Panc1 (cell line): ENCODE measurements around the gene RPS17. TPM values are rescaled to one million over a fixed set of nuclear protein-coding genes. Genes with fewer than 3 reads are reported as not detected.

Experiments
- ATAC-seq: fragments of 200-7000 bp; cut with Tn5 transposase; 2 replicates; pipeline ENCODE4 v1.9.1; 2020; ENCODE audit warnings: mild to moderate bottlenecking, moderate library complexity
- BruUV-seq: library from RNA; stranded (reverse); fragments of 400-500 nt; replicated peaks from 2 replicates; lab custom pipeline; 2021; lab: Mats Ljungman, UMichigan
- CTCF ChIA-PET: fragments of 300-600 bp; sonication (Branson Sonifier 250); formaldehyde crosslinking; loops from one replicate; lab custom pipeline; 2022; ENCODE audit warnings: antibody characterized with exemption; lab: Charles Lee
- POLR2A ChIA-PET: fragments of 300-600 bp; sonication (Branson Sonifier 250); formaldehyde crosslinking; loops from one replicate; lab custom pipeline; 2022; ENCODE audit warnings: antibody characterized with exemption; lab: Charles Lee
- DNase-seq: peaks from one replicate; pipeline ENCODE4 v3.0.0-alpha.2; 2010; ENCODE audit warnings: low read depth, low spot score
- H3K27ac ChIP-seq: 2 replicates; pipeline ENCODE4 v1.5.1; 2011; ENCODE audit warnings: mild to moderate bottlenecking, low read length, inconsistent platforms
- H3K27me3 ChIP-seq: fragments of 200-500 bp; sonication (Bioruptor generic); 2 replicates; pipeline ENCODE4 v1.6.0; 2014; ENCODE audit warnings: low read length, inconsistent platforms; ENCODE audit not compliant: control insufficient read depth, insufficient read depth
- H3K36me3 ChIP-seq: fragments of 200-500 bp; sonication (Bioruptor generic); 2 replicates; pipeline ENCODE4 v1.5.1; 2014; ENCODE audit warnings: inconsistent platforms, mild to moderate bottlenecking, low read length, moderate library complexity; ENCODE audit not compliant: control insufficient read depth, insufficient read depth
- H3K4me1 ChIP-seq: 2 replicates; pipeline ENCODE4 v1.5.1; 2011; ENCODE audit warnings: inconsistent platforms, mild to moderate bottlenecking, low read length, moderate library complexity; ENCODE audit not compliant: control insufficient read depth, insufficient read depth
- H3K4me3 ChIP-seq, 2 experiments: 2 replicates each; pipeline ENCODE4 v1.5.1; 2011 to 2012; ENCODE audit warnings: low read depth in 2 of 2, low read length in 2 of 2, mild to moderate bottlenecking in 2 of 2, inconsistent platforms in 1 of 2, moderate library complexity in 1 of 2
- H3K9me3 ChIP-seq: fragments of 200-500 bp; sonication (Bioruptor generic); 2 replicates; pipeline ENCODE4 v1.5.1; 2014; ENCODE audit warnings: low read depth, mild to moderate bottlenecking, inconsistent platforms, low read length, moderate library complexity; ENCODE audit not compliant: control insufficient read depth, insufficient read depth
- CTCF ChIP-seq: fragments of 450-650 bp; IDR thresholded peaks from 2 replicates; pipeline ENCODE4 v1.5.1; 2017; ENCODE audit warnings: mild to moderate bottlenecking
- POLR2AphosphoS5 ChIP-seq: IDR thresholded peaks from 2 replicates; pipeline ENCODE4 v1.6.1; 2012; ENCODE audit warnings: mild to moderate bottlenecking, low read depth, low read length, moderate library complexity
- REST ChIP-seq, 2 experiments: IDR thresholded peaks; 2 replicates each; pipeline ENCODE4 v1.6.1; 2011 to 2012; ENCODE audit warnings: low read depth in 2 of 2, control low read depth in 1 of 2, low read length in 1 of 2, mild to moderate bottlenecking in 1 of 2, moderate library complexity in 1 of 2; ENCODE audit not compliant: insufficient read depth in 1 of 2
- SIN3A ChIP-seq: IDR thresholded peaks from 2 replicates; pipeline ENCODE4 v1.6.1; 2012; ENCODE audit warnings: low read depth, mild to moderate bottlenecking, low read length, moderate library complexity, borderline replicate concordance; ENCODE audit not compliant: insufficient read depth
- TCF7L2 ChIP-seq: IDR thresholded peaks from 2 replicates; pipeline ENCODE4 v1.6.1; 2011; ENCODE audit warnings: mild to moderate bottlenecking, low read depth, low read length, inconsistent platforms
- in situ Hi-C: cut with HindIII; loops from 2 replicates; pipeline ENCODE4 v1.10.0; 2016; ENCODE audit warnings: low sequenced_read_pairs, low pct_unique_long_range_greater_than_20kb
- intact Hi-C: fragments of 100-400 bp; cut with micrococcal nuclease; formaldehyde crosslinking; loops from one replicate; pipeline ENCODE4 v1.10.0; 2022; ENCODE audit not compliant: unreplicated experiment
- total RNA-seq: library from RNA; stranded (reverse); gene quantifications from one replicate; pipeline ENCODE4 v1.2.1, GENCODE V29; 2021; ENCODE audit not compliant: unreplicated experiment

RPS17 gene
- total RNA-seq, 1 experiment from 2014 or later = 1,598 TPM

- Histone ChIP-seq H3K9me3 (no peaks in the 10 kb centered on the region), H3K4me1 (peaks cover 15% of the 10 kb centered on the region), H3K4me3 (peak overlapping the region; percentile 94 to 97), H3K36me3 (peaks cover 30% of the 10 kb centered on the region), H3K27ac (peak overlapping the region; percentile 96), H3K27me3 (no peaks in the 10 kb centered on the region)
- ATAC-seq = peak; percentile 23
- ChIA-PET CTCF (interaction anchor here (1.9 kb wide), 1 partner anchor 10 kb away, joined by 5 read pairs; no protein-coding TSS in a partner anchor), POLR2A (interaction anchor here (0.6 to 1.0 kb wide), 2 partner anchors 102 to 149 kb away, joined by 3 read pairs; no protein-coding TSS in a partner anchor)
- no peak for DNase-seq
- intact Hi-C loops = loop anchor here (2.0 to 10.0 kb wide), 2 partner anchors 204 to 460 kb away; no protein-coding TSS in a partner anchor
- TF ChIP-seq SIN3A (no peak), CTCF (no peak), POLR2AphosphoS5 (no peak), REST (IDR thresholded peaks at IDR 0.05; ENCODE audit: insufficient read depth in 1 of 2, low read depth in 2 of 2, low read length in 1 of 2) (no peak), TCF7L2 (no peak)
- in situ Hi-C loops = no loop called here
- BruUV-seq = TSS peak; percentile 98
These were observed 751 bp upstream of the RPS17 start for GRCh38 chr15:82540984-82541431.

GRCh38 chr15:82539691-82540054, 584 bp downstream of the RPS17 start:
- H3K36me3 ChIP-seq = peaks cover 30% of the 10 kb centered on the region
- TF ChIP-seq SIN3A (no peak), TCF7L2 (no peak), POLR2AphosphoS5 (no peak), REST (IDR thresholded peaks at IDR 0.05; ENCODE audit: insufficient read depth in 1 of 2, low read depth in 2 of 2, low read length in 1 of 2) (no peak), CTCF (no peak)
- in situ Hi-C loops (no loop called here), intact Hi-C loops (loop anchor here (2.0 to 10.0 kb wide), 2 partner anchors 205 to 461 kb away; no protein-coding TSS in a partner anchor)
- no TSS peak for BruUV-seq
- H3K4me3 ChIP-seq = peak overlapping the region; percentile 94 to 97
- peak overlapping the region; percentile 96 for H3K27ac ChIP-seq
- no peaks in the 10 kb centered on the region for H3K9me3 ChIP-seq
- ChIA-PET CTCF (interaction anchor here (0.5 to 1.9 kb wide), 4 partner anchors 9 to 594 kb away, joined by 5 to 13 read pairs (median 7); no protein-coding TSS in a partner anchor), POLR2A (interaction anchor here (1.0 kb wide), 1 partner anchor 104 kb away, joined by 3 read pairs; no protein-coding TSS in a partner anchor)
- DNase-seq (no peak), ATAC-seq (no peak)
- peaks cover 15% of the 10 kb centered on the region for H3K4me1 ChIP-seq
- H3K27me3 ChIP-seq = no peaks in the 10 kb centered on the region
